ENCODE results near the gene NOTCH1. TPM values are rescaled to one million over a fixed set of nuclear protein-coding genes. Genes with fewer than 3 reads are reported as not detected.

NOTCH1 gene
- total RNA-seq, 4 donors from 2014 or later: 19.6 to 35.4 (median 23.2) TPM

DNA sequence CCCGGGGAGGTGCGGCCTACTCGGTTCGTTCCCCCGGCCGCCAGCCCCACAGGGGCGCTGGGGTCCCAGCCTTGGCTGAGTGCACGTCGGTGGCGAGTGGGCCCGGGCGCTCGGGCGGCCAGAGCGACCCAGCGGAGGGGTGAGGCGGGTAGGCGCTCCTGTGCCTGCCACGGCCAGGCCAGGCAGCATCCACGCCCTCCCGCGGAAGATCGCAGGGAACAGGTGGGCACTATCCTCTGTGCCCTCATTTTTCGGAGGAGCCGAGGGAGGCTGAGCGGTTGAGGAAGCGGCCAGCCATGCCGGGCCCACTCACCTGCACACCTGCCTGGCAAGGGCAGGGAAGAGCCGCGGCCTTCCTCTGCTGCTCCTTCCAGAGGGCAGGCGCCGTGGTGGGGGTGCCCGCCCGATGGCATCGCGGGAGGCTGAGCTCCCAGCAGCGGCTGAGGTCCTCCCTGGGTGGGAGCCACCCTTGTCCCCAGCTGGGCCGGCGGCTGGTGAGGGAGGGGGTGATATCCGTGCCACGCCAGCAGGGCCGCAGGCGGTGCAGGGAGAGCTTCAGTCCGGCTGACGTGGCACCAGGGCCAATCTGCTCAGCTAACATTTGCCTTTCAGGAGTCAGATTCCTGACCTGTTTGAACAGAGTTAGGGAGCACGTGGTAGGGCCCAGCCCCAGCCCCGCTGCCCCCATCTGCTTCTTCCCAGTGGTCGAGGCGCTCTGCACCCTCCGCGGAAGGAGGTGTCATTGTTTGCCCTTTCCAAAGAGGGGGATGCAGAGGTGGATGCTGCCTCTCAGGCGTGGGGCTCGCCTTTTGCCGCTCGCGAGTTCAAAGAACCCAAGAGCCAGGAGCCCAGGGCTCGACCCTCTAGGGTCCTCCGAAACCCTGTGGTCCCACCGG lies 61.4 kb downstream of the NOTCH1 start:
- peak overlapping the region; percentile 16 to 49 (median 18) for H3K4me3 ChIP-seq (replicated peaks in 1 of 3)
- TF ChIP-seq POLR2A (IDR thresholded peaks at IDR 0.05): no peak
- TF ChIP-seq, protein P1, sequence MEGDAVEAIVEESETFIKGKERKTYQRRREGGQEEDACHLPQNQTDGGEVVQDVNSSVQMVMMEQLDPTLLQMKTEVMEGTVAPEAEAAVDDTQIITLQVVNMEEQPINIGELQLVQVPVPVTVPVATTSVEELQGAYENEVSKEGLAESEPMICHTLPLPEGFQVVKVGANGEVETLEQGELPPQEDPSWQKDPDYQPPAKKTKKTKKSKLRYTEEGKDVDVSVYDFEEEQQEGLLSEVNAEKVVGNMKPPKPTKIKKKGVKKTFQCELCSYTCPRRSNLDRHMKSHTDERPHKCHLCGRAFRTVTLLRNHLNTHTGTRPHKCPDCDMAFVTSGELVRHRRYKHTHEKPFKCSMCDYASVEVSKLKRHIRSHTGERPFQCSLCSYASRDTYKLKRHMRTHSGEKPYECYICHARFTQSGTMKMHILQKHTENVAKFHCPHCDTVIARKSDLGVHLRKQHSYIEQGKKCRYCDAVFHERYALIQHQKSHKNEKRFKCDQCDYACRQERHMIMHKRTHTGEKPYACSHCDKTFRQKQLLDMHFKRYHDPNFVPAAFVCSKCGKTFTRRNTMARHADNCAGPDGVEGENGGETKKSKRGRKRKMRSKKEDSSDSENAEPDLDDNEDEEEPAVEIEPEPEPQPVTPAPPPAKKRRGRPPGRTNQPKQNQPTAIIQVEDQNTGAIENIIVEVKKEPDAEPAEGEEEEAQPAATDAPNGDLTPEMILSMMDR (IDR thresholded peaks at IDR 0.05): no peak
- peak overlapping the region; percentile 98 to 99 (median 99) for H3K27ac ChIP-seq
- peaks cover 19 to 24% of the 10 kb centered on the region in 2 donors for H3K4me1 ChIP-seq
- WGBS, 2 donors: 36 to 40% methylated on average over 17 to 28 of the region's 59 CpGs
- no peaks in the 10 kb centered on the region for H3K27me3 ChIP-seq
- peak; percentile 23 to 26 for DNase-seq
- intact Hi-C loops (cut with DNase I): no loop called here
- no peaks in the 10 kb centered on the region for H3K36me3 ChIP-seq
- no peaks in the 10 kb centered on the region for H3K9me3 ChIP-seq

DNA sequence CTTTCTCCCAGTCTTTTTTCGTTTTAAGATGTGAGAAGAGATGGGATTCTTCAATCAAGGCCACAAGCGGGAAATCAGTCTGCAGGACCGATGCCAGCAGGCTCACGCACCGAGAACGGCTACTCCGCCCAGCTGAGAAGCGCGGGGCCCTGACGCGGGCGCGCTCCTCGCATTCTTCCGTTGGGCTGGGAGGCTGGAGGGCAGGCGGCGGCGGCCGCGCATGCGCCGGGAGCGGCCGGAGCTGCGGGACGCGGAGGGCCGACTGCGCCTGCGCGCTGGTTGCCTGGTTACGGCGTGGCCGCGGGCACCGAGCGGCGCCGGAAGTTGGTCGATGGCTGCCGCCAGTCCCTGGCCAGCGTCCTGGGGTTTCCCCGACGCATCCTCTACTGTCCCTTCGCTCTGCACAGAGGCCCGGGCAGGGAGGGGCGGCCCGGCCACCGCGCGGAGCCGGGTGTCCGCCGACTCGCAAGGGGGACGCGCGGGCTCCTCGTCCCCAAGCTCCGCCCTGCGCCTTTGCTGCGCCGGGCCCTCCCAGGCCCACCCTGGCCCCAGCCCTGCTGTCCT lies 62.2 kb downstream of the NOTCH1 start:
- no peaks in the 10 kb centered on the region for H3K36me3 ChIP-seq
- no peaks in the 10 kb centered on the region for H3K27me3 ChIP-seq
- peaks cover 19 to 24% of the 10 kb centered on the region in 2 donors for H3K4me1 ChIP-seq
- WGBS, 2 donors: 0% methylated on average over 2 to 13 of the region's 63 CpGs
- peak; percentile 93 for DNase-seq
- H3K27ac ChIP-seq: peak overlapping the region; percentile 98 to 99 (median 99)
- intact Hi-C loops (cut with DNase I): no loop called here
- H3K9me3 ChIP-seq: no peaks in the 10 kb centered on the region
- TF ChIP-seq POLR2A (IDR thresholded peaks at IDR 0.05): peak in 1 of 2 donors; percentile 89
- TF ChIP-seq, protein P1 (IDR thresholded peaks at IDR 0.05): no peak
- peak overlapping the region; percentile 16 to 49 (median 18) for H3K4me3 ChIP-seq (replicated peaks in 1 of 3)

DNA sequence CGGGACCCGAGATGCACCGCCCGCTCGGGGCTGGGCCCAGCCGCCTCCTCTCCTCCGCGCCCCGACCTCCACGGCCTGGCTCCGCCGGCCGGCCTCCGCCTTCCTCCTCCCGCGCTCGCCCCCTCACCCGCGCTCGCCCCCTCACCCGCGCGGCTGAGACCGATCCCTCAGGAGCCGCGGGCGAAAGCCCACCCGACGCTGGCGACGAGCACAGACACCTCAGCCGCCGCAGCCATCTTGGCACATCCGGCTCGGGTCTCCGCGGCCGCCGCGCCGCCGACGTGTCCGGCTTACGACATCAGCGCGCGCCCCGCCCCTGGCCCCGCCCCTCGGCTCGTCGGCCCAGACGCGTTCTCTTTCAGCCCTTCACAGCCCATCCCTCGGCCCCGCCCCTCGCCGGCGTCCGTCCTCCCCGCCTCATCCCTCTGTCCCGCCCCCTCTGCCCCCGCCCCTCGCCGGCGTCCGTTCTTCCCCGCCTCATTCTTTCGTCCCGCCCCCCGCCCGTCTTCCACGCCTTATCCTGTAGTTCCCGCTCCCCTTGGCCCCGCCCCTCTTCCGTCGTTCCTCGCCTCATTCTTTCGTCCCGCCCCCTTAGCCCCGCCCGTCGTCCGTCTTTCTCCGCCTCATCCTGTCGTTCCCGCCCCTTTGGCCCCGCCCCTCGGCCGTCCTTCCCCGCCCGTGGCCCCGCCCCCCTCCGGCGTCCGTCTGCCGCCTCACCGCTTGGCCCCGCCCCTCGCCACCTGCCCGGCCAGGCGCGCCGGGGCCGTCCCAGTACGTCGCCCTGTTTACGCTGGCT lies 62.9 kb downstream of the NOTCH1 start, which contains the start of gene SEC16A:
TSS of gene SEC16A (minus strand) at position 248 of the 796 bp plus-strand sequence. CDS start 5,425 bp downstream, outside the sequence.
- Histone ChIP-seq H3K9me3 (no peaks in the 10 kb centered on the region), H3K4me1 (peaks cover 19 to 24% of the 10 kb centered on the region in 2 donors), H3K27me3 (no peaks in the 10 kb centered on the region), H3K27ac (peak within 1 kb of the TSS; percentile 98 to 99 (median 99)), H3K4me3 (replicated peaks in 1 of 3) (peak within 1 kb of the TSS; percentile 78 to 92 (median 87)), H3K36me3 (no peaks in the 10 kb centered on the region)
- DNase-seq: peak; percentile 99
- WGBS, 2 donors: 0 to 1% methylated on average over 8 to 67 of the region's 109 CpGs
- intact Hi-C loops (cut with DNase I): no loop called here
- TF ChIP-seq, protein P1 (IDR thresholded peaks at IDR 0.05): no peak
- TF ChIP-seq POLR2A (IDR thresholded peaks at IDR 0.05): peak in 1 of 2 donors; percentile 84

DNA sequence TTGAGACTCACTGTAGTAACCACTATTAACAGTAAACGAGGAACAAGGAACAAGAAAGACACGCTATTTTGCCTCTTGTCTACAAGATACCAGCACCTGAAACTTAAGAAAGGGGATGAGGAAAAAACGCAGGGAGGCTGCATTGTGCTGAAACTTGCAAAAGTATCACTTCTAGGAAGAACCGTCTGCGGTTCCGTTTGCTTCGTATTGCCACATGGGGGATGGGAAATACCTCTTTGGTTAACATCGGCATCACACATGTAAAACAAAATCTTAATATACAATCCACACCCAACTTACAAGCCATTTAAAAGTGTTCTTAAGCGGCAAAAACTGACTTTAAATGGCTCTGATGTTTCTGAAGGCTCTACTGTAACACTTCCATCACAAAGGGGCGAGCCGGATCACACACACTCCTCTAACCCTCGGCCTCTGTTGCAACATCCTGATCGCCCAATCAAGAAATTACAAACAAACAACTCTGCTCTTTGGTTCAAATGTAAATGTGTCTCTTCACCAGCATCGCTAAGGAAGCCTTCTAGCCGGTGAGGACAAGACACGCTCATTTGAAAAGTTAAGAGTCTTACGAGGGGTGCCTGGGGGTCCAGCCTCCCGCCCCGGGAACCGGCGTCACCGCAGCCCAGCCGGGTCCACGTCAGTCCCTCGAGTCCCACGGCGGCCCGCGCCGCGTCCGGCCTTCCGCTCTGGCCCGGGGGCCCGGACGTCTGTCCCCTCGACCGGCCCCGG lies 63.6 kb downstream of the NOTCH1 start:
- TF ChIP-seq POLR2A (IDR thresholded peaks at IDR 0.05): no peak
- TF ChIP-seq, protein P1 (IDR thresholded peaks at IDR 0.05): no peak
- H3K36me3 ChIP-seq: peaks cover 0 to 6% of the 10 kb centered on the region in 2 donors
- intact Hi-C loops (cut with DNase I): no loop called here
- H3K27me3 ChIP-seq: no peaks in the 10 kb centered on the region
- no peaks in the 10 kb centered on the region for H3K9me3 ChIP-seq
- DNase-seq: peak in 1 of 2 donors; percentile 29
- peaks cover 19 to 24% of the 10 kb centered on the region in 2 donors for H3K4me1 ChIP-seq
- 1 to 2% methylated on average over 15 to 17 of the region's 39 CpGs for WGBS, 2 donors
- peak overlapping the region; percentile 78 to 92 (median 87) for H3K4me3 ChIP-seq (replicated peaks in 1 of 3)
- peak overlapping the region; percentile 70 to 96 (median 93) for H3K27ac ChIP-seq

Data from thyroid gland (tissue), 4 donors.